GM06990 (cell line): ENCODE data around the gene CAGE1.

ENCODE experiments used
- DNase-seq: peaks from one replicate; pipeline ENCODE4 v3.0.0-alpha.2; 2011; ENCODE audit not compliant: insufficient read length; ENCODE audit errors: extremely low read depth
- H3K27me3 ChIP-seq: replicated peaks from 2 replicates; pipeline ENCODE4 v1.6.0; 2011; ENCODE audit warnings: low read length; ENCODE audit not compliant: control insufficient read depth, insufficient read depth
- H3K36me3 ChIP-seq: 2 replicates; pipeline ENCODE4 v1.5.1; 2011; ENCODE audit warnings: low read length; ENCODE audit not compliant: control insufficient read depth, insufficient read depth
- H3K4me3 ChIP-seq: replicated peaks from 2 replicates; pipeline ENCODE4 v1.5.1; 2011; ENCODE audit warnings: low read depth, mild to moderate bottlenecking, control low read depth, low read length
- TF ChIP-seq, protein P1 (sequence below): IDR thresholded peaks from 2 replicates; pipeline ENCODE4 v1.5.1; 2011; ENCODE audit warnings: low read length, control low read depth, mild to moderate bottlenecking, inconsistent platforms; ENCODE audit not compliant: insufficient read depth, poor library complexity, severe bottlenecking

Gene CAGE1

DNA sequence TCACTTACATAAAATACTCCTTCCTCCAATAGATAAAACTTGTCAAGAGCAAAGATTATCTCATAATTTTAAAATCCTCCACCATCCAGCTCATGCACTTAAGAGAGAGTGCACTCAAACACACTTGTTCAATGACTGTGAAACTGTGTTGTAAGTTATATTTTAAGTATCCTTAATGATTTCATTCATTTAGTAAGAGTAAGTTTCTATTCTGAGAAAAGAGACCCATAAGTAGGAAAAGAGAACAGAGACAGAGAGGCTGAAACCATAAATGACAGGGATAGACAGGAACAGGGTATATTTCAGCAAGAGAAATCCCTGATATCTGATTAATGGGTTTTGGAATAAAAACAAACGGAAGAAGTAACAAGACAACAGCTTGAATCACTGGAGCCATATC is 84.7 kb downstream of the CAGE1 start:
- peaks cover 16% of the 10 kb centered on the region for H3K36me3 ChIP-seq
- no peaks in the 10 kb centered on the region for H3K27me3 ChIP-seq
- no peak for DNase-seq
- no peak overlapping the region for H3K4me3 ChIP-seq
- TF ChIP-seq, protein P1, sequence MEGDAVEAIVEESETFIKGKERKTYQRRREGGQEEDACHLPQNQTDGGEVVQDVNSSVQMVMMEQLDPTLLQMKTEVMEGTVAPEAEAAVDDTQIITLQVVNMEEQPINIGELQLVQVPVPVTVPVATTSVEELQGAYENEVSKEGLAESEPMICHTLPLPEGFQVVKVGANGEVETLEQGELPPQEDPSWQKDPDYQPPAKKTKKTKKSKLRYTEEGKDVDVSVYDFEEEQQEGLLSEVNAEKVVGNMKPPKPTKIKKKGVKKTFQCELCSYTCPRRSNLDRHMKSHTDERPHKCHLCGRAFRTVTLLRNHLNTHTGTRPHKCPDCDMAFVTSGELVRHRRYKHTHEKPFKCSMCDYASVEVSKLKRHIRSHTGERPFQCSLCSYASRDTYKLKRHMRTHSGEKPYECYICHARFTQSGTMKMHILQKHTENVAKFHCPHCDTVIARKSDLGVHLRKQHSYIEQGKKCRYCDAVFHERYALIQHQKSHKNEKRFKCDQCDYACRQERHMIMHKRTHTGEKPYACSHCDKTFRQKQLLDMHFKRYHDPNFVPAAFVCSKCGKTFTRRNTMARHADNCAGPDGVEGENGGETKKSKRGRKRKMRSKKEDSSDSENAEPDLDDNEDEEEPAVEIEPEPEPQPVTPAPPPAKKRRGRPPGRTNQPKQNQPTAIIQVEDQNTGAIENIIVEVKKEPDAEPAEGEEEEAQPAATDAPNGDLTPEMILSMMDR = no peak

- Histone ChIP-seq H3K27me3 (no peaks in the 10 kb centered on the region), H3K36me3 (peaks cover 13% of the 10 kb centered on the region), H3K4me3 (no peak overlapping the region)
- TF ChIP-seq, protein P1 = no peak
- DNase-seq = no peak
These were observed 87.8 kb downstream of the CAGE1 start for GRCh38 chr6:7301702-7302101.

- H3K4me3 ChIP-seq = no peak overlapping the region
- TF ChIP-seq, protein P1 = no peak
- no peak for DNase-seq
- H3K36me3 ChIP-seq = peaks cover 14% of the 10 kb centered on the region
- H3K27me3 ChIP-seq = no peaks in the 10 kb centered on the region
These were observed 88.6 kb downstream of the CAGE1 start for GRCh38 chr6:7300926-7301325.

DNA sequence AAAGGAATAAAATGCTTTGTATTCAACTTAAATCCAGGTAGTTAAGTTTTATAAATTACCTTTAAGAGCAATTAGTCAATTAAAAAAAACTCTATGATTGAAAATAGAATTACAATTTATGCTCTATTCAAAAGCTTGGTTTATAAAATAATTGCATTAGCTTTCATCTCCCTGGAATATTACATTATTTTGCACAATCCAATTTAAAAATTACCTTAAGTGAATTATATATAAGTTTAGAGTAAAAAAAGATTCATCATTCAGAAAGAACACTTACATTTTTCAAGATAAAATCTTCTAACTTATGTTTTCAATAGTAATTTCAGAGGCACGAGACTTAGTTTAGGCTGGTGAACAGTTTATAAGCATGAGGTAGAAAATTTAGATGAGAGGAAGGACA is 91.4 kb downstream of the CAGE1 start:
- Histone ChIP-seq H3K4me3 (no peak overlapping the region), H3K27me3 (no peaks in the 10 kb centered on the region), H3K36me3 (peaks cover 13% of the 10 kb centered on the region)
- no peak for DNase-seq
- TF ChIP-seq, protein P1 = no peak

DNA sequence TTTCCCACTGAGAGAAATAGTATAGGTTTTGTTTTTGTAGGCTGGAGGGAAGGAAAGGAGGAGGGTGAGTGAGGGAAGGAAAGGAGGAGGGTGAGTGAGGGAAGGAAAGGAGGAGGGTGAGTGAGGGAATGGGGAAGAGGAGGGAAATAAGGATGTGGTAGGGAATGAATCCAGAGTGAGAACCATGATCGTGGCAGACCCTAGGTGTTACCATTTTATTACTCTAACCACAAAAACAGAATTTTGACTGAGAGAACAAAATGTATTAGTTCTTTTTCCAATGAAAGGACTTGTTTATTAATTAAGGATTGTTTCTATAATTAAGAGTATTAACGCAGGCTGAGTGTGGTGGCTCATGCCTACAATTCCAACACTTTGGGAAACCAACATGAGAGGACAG is 92.9 kb downstream of the CAGE1 start:
- DNase-seq = no peak
- TF ChIP-seq, protein P1 = no peak
- Histone ChIP-seq H3K36me3 (peaks cover 12% of the 10 kb centered on the region), H3K27me3 (no peaks in the 10 kb centered on the region), H3K4me3 (no peak overlapping the region)

- Histone ChIP-seq H3K4me3 (no peak overlapping the region), H3K27me3 (no peaks in the 10 kb centered on the region), H3K36me3 (peaks cover 11% of the 10 kb centered on the region)
- DNase-seq = no peak
- TF ChIP-seq, protein P1 = no peak
These were observed 93.6 kb downstream of the CAGE1 start for GRCh38 chr6:7295916-7296315.
